Spleen (tissue), 7 donors: ENCODE results near the gene VPS39.

Experiments
- POLR2A ChIP-seq, 3 donors: fragments of 450-650 bp; IDR thresholded peaks; one replicate each; pipeline ENCODE4 v1.5.1; 2017; ENCODE audit warnings: antibody characterized with exemption in 3 of 3, mild to moderate bottlenecking in 1 of 3
- POLR2AphosphoS5 ChIP-seq, 3 donors: sonication (generic); formaldehyde crosslinking; IDR thresholded peaks; one replicate each; pipeline ENCODE4 v1.5.1; 2017; ENCODE audit warnings: antibody characterized with exemption in 3 of 3
- TF ChIP-seq, protein P1 (sequence below), 11 experiments: fragments of 200-600 bp in 7 of 11; fragments of 450-650 bp in 4 of 11; sonication (generic) in 4 of 11; IDR thresholded peaks in 8 of 11; conservative IDR thresholded peaks in 3 of 11; 1 replicate in 7 of 11; 2 replicates in 4 of 11; pipeline versions ENCODE4 v1.4.0 to v1.8.0; 2016 to 2021; ENCODE audit warnings: antibody characterized with exemption in 11 of 11, inconsistent platforms in 4 of 11, mild to moderate bottlenecking in 1 of 11
- donor health status: DM: no; HTN: no; CAD: no; lungs with moderate emphysema.
- donor health status: DM: no; HTN: no; CAD: no.
- donor health status: DM: no; HTN: no; CAD: no.

DNA sequence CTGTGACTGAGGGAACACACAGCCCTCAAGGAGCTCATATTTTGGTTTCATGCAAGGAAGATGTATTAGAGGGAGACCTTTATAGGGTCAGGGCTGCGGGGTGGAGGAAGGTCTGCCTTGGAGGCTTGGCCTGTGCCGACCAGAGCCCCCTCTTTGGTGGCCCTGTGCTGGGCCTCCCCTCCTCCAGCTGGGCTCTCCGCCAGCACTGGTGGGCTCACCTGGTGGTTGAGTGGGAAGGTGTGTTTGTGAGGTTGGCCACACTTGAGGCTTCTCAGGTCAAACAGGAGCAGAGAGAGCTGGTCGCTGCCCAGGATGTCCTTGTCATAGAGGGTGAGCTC lies 54.3 kb downstream of the VPS39 start:
- no peak for TF ChIP-seq POLR2A (IDR thresholded peaks at IDR 0.05)
- TF ChIP-seq, protein P1, sequence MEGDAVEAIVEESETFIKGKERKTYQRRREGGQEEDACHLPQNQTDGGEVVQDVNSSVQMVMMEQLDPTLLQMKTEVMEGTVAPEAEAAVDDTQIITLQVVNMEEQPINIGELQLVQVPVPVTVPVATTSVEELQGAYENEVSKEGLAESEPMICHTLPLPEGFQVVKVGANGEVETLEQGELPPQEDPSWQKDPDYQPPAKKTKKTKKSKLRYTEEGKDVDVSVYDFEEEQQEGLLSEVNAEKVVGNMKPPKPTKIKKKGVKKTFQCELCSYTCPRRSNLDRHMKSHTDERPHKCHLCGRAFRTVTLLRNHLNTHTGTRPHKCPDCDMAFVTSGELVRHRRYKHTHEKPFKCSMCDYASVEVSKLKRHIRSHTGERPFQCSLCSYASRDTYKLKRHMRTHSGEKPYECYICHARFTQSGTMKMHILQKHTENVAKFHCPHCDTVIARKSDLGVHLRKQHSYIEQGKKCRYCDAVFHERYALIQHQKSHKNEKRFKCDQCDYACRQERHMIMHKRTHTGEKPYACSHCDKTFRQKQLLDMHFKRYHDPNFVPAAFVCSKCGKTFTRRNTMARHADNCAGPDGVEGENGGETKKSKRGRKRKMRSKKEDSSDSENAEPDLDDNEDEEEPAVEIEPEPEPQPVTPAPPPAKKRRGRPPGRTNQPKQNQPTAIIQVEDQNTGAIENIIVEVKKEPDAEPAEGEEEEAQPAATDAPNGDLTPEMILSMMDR (IDR thresholded peaks at IDR 0.05 in 8 of 11, conservative IDR thresholded peaks at IDR 0.05 in 3 of 11): no peak
- TF ChIP-seq POLR2AphosphoS5 (IDR thresholded peaks at IDR 0.05): no peak
